Dendritic cell treated with granulocyte-macrophage colony-stimulating factor and Interleukin-4, amounts not matched to agents 40 ng/mL and 50 ng/mL, for 4 days (primary cell): ENCODE measurements around the gene ZBTB18.
A peak's percentile ranks its signal among the peaks of the same experiment; 100 is the strongest.

Experiments
- H3K27ac Mint-ChIP-seq: one replicate; pipeline ENCODE4 v1.8.0; 2022; ENCODE audit warnings: mild to moderate bottlenecking, mixed read lengths
- H3K27me3 Mint-ChIP-seq: one replicate; pipeline ENCODE4 v1.8.0; 2022; ENCODE audit warnings: mild to moderate bottlenecking, mixed read lengths
- H3K36me3 Mint-ChIP-seq: one replicate; pipeline ENCODE4 v1.8.0; 2022; ENCODE audit warnings: low read depth, mixed read lengths
- H3K4me1 Mint-ChIP-seq: one replicate; pipeline ENCODE4 v1.8.0; 2022; ENCODE audit warnings: low read depth, mixed read lengths
- H3K4me3 Mint-ChIP-seq: one replicate; pipeline ENCODE4 v1.8.0; 2022; ENCODE audit warnings: mild to moderate bottlenecking, moderate library complexity, mixed read lengths
- H3K9me3 Mint-ChIP-seq: one replicate; pipeline ENCODE4 v1.8.0; 2022; ENCODE audit warnings: mixed read lengths
- intact Hi-C: fragments of 100-400 bp; cut with micrococcal nuclease; formaldehyde crosslinking; loops from one replicate; pipeline ENCODE4 v1.15.0; 2022

ZBTB18 gene

DNA sequence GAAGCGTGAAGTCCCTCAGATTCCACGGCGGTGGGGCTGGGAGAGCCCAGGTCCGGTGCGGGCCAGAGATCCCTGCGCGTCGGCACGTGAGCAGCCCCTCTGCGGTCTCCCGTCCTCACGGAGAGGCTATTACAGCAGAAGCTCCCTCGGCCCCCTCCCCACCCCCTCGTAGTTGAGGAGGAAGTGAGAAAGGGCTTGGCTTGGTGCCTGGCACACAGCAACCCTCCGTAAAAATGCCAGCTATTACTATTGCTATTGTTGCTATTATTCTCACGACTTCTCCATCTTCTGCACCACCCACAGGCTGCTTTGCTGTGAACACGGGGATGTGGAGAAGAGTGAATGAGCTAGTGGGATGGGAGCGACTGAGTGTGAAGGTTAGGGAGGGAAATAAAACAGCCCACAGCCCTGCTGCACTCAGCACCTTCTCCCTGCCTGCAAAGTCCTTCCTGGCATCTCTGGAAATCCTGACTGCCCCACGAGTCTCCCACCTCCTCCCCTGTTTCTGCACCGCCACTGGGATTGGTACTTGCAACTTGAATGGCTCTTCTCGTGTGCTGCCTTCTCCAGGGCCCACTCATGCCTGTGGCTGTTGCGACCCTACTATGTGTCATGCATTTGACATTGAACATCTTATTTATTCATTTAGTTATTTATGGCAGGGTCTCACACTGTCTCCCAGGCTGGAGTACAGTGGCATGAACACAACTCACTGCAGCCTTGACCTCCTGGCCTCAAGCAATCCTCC, 26.6 kb downstream of the ZBTB18 start:
- Mint-ChIP-seq H3K4me3 (no peak overlapping the region), H3K27ac (peak overlapping the region; percentile 50), H3K27me3 (peaks cover 33% of the 10 kb centered on the region), H3K36me3 (no peaks in the 10 kb centered on the region), H3K9me3 (no peaks in the 10 kb centered on the region), H3K4me1 (peaks cover 21% of the 10 kb centered on the region)
- intact Hi-C loops: no loop called here

DNA sequence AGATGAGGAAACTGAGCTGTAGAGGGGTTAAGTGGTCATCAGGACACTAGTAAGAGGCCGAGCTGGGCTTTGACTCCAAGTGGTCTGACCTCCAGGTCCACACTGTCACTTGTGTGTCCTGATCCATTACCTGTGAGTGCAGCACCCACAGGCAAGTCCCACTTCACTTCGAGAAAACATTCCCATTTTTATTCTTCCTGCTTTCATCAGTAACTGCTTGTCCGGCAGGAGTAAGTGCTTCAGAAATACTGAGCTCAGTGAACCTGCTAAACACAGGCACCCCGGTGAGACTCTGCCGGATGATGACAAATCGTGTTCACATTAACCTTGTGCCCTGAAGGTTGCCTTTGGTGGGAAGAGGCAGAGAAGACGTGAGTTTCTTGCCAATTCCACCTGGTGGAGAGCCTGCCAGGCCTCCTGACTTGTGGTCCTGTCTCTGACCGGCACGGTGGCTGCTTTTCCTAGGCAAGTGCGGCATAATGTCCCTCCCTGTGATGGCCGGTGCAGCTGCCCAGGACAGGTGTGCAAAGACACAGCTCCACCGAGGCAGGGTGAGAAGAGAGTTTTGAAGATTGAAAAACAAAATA, 29.4 kb downstream of the ZBTB18 start:
- peaks cover 30% of the 10 kb centered on the region for H3K27me3 Mint-ChIP-seq
- H3K27ac Mint-ChIP-seq: no peak overlapping the region
- H3K4me1 Mint-ChIP-seq: peaks cover 27% of the 10 kb centered on the region
- H3K4me3 Mint-ChIP-seq: no peak overlapping the region
- H3K9me3 Mint-ChIP-seq: no peaks in the 10 kb centered on the region
- H3K36me3 Mint-ChIP-seq: no peaks in the 10 kb centered on the region
- intact Hi-C loops: no loop called here

DNA sequence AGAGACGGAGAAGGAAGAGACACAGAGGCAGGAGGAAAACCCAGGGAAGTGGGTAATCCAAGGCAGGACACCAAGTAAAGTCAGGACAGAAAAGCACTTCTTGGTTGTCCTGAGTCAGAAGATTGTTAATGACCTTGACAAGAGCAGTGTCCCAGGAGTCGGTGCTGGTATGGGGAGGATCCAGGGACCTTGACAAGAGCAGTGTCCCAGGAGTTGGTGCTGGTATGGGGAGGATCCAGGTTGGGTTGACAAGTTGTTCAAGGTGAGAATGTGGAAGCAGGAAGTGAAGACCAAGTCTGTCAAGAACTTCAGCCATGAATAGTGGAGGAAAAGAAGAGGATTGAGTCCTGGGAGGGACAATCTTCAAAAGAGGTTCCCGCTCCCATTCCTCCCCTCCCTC, 31.9 kb downstream of the ZBTB18 start:
- H3K4me1 Mint-ChIP-seq: peaks cover 14% of the 10 kb centered on the region
- H3K27ac Mint-ChIP-seq: no peak overlapping the region
- H3K4me3 Mint-ChIP-seq: no peak overlapping the region
- intact Hi-C loops: no loop called here
- H3K9me3 Mint-ChIP-seq: peaks cover 11% of the 10 kb centered on the region
- H3K36me3 Mint-ChIP-seq: no peaks in the 10 kb centered on the region
- H3K27me3 Mint-ChIP-seq: peaks cover 26% of the 10 kb centered on the region

DNA sequence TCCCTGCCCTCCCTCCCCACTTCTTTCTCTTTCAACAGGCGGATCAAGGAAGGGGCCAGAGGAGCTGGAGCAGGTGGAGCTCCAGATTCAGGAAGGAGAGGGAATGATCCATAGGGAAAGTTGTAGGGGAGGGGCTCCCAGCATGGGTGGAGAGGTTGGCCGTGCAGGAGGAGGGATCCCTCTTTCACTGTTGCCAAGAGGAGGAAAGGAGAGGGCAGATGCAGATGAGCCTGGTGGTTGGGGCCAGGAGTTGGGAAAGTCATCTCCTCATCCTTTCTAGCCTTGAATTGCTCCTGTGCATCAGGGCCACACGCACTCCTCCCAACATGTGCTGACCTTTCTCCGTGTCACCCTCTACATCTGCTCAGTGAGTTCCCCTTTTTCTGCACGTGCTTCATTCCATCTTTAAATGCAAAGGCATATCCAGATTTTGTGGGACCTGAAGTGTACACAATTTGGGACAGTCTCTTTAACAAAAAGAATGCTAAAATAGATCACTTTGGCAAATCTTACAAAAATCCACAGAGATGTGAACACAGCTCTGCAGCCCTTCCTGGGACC, 32.4 kb downstream of the ZBTB18 start:
- Mint-ChIP-seq H3K4me3 (no peak overlapping the region), H3K4me1 (peaks cover 13% of the 10 kb centered on the region), H3K36me3 (no peaks in the 10 kb centered on the region), H3K27ac (no peak overlapping the region), H3K9me3 (peaks cover 11% of the 10 kb centered on the region), H3K27me3 (peaks cover 26% of the 10 kb centered on the region)
- intact Hi-C loops: no loop called here

DNA sequence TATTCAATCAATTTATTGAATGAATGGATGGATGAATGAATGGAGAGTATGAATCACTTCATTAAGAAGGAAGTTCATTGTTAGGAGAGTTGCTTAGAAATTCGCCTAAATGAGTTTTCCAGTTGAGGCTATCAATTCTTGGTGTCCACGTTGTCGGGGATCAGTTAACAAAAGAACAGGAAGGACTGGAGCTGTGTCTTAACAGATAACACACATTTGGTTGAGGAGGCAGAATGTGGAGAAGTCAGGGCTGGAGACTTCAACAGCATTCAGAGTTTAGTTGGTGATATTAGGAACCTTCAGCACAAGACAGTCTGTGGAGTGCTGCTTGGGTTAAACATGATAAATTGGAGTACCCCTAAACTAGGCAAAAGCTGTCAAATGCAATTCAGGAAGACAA, 33.7 kb downstream of the ZBTB18 start:
- intact Hi-C loops: no loop called here
- Mint-ChIP-seq H3K27ac (no peak overlapping the region), H3K27me3 (peaks cover 26% of the 10 kb centered on the region), H3K36me3 (no peaks in the 10 kb centered on the region), H3K4me1 (peaks cover 13% of the 10 kb centered on the region), H3K9me3 (peaks cover 11% of the 10 kb centered on the region), H3K4me3 (no peak overlapping the region)

DNA sequence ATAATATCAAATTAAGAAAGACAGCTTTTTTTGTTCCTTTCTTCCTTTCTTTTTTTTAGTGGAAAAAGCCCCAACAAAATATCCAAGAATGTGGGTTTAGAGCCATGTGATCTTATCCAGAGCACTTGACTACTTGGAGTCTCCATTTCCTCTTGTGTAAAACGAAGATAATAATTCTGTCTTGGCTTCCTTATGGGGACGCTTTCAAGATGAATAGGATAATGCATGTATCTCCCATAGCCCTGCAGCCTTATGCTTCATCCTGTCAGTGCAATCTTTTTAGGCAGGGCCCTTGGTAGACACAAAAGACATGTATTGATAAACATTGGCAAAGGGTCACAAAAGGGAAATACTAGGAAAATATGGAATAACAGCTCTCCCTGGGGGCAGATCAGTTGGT, 34.8 kb downstream of the ZBTB18 start:
- H3K9me3 Mint-ChIP-seq: peaks cover 11% of the 10 kb centered on the region
- H3K27me3 Mint-ChIP-seq: peaks cover 26% of the 10 kb centered on the region
- H3K36me3 Mint-ChIP-seq: no peaks in the 10 kb centered on the region
- peaks cover 13% of the 10 kb centered on the region for H3K4me1 Mint-ChIP-seq
- no peak overlapping the region for H3K27ac Mint-ChIP-seq
- no peak overlapping the region for H3K4me3 Mint-ChIP-seq
- intact Hi-C loops: no loop called here

DNA sequence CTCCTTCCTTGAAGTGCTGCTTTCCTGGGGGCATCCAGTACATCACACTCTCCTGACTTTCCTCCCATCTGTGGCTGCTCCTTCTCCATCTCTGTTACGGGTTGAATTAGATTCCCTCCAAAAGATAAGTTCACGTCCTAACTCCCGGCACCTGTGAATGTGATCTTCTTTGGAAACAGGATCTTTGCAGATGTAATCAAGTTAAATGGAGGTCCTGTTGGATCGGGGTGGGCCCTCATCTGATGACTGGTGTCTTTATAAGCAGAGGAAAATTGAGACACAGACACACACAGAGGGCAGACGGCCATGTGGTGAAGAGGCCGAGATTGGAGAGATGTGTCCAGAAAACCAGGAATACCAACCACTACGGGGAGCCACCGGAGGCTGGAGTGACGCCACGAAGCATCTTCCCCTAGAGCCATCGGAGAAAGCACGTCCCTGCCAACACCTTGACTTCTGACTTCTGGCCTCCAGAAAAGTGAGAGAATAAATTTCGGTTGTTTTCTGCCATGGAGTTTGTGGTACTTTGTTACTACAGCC, 36.0 kb downstream of the ZBTB18 start:
- H3K4me1 Mint-ChIP-seq: peaks cover 13% of the 10 kb centered on the region
- intact Hi-C loops: no loop called here
- H3K27ac Mint-ChIP-seq: no peak overlapping the region
- H3K9me3 Mint-ChIP-seq: peaks cover 11% of the 10 kb centered on the region
- peaks cover 22% of the 10 kb centered on the region for H3K27me3 Mint-ChIP-seq
- H3K4me3 Mint-ChIP-seq: no peak overlapping the region
- H3K36me3 Mint-ChIP-seq: no peaks in the 10 kb centered on the region

DNA sequence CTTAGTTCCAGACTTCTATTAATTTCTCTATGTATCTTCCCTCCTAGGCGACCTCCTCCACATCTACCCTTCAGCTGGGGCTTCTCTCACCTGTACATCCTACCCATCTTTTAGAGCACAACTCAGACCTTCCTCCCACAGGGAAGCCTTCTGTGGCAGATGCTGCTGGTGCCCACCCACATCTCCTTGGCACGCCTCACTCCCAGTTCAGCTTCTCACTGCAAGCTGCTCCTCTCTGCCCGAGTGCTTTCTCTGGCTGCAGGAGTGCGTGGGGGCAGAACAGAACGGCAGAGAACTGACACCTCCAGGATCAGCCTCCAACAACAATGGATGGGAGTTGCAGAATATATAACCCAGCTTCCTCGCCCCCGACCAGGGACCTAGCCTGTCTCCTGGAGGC, 36.5 kb downstream of the ZBTB18 start:
- Mint-ChIP-seq H3K27me3 (peaks cover 16% of the 10 kb centered on the region), H3K9me3 (peaks cover 11% of the 10 kb centered on the region), H3K27ac (no peak overlapping the region), H3K4me3 (no peak overlapping the region), H3K4me1 (peaks cover 13% of the 10 kb centered on the region), H3K36me3 (no peaks in the 10 kb centered on the region)
- intact Hi-C loops: no loop called here

DNA sequence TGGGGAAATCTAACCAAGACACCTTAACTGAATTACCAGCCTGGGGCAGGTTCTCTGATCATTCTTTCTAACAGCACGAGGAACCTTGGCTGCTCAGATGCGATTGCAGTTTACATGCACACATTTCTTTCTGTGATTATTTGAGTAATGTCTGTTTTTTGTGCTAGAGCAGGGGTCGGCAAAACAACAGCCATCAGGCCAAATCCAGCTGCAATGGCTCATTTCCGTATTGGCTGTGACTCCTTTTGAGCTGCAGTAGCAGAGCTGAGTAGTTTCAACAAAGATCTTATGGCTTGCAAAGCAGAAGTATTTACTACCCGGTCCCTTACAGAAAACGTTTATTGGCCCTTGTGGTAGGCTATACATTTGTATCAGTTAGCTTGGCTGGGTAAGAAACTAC, 37.1 kb downstream of the ZBTB18 start:
- Mint-ChIP-seq H3K4me1 (peaks cover 9% of the 10 kb centered on the region), H3K9me3 (peaks cover 11% of the 10 kb centered on the region), H3K36me3 (no peaks in the 10 kb centered on the region), H3K4me3 (no peak overlapping the region), H3K27ac (no peak overlapping the region), H3K27me3 (peaks cover 12% of the 10 kb centered on the region)
- intact Hi-C loops: no loop called here

DNA sequence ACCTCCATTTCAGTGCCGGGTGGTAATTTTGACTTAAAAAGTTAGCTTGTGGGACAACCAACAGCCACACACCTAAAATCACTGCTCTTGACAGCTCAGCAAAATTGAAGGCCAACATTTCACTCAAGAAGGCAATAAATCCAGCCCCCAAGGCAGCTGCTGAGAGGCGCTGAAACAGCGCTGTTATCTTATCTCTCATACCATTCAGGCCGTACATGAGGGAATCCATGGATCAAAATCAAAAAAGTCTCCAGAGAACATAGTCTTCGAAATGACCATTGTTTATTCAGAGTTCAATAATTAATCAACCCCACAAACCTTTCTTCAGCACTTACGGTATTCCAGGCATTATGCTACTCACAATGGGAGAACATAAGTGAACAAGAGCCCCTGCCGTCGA, 38.5 kb downstream of the ZBTB18 start:
- H3K9me3 Mint-ChIP-seq: peaks cover 11% of the 10 kb centered on the region

DNA sequence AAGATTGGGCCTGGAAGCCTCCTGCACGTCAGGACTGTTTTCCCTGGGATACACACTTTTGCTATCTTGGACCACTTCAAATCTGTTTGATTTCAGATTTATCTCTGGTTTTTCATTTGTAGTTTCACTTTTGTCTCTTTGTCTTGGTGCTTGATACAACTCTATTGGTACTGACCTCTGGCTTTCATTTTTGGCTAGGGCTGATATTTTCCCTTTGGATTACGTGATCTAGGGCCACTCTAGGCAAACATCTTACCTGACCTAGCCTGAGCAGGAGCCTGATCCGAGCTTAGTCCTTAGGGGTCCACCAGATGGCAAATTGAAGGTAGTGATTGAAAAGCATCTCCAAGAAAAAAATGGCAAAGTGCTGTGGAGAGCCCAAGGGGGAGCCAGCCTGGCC, 39.6 kb downstream of the ZBTB18 start:
- Mint-ChIP-seq H3K27ac (no peak overlapping the region), H3K27me3 (peaks cover 3% of the 10 kb centered on the region), H3K4me3 (no peak overlapping the region)

More for the DNA sequence above, 38.5 kb downstream of the ZBTB18 start:
- Mint-ChIP-seq H3K36me3 (no peaks in the 10 kb centered on the region), H3K4me3 (no peak overlapping the region), H3K27me3 (peaks cover 5% of the 10 kb centered on the region), H3K4me1 (no peaks in the 10 kb centered on the region), H3K27ac (no peak overlapping the region)
- intact Hi-C loops: no loop called here

DNA sequence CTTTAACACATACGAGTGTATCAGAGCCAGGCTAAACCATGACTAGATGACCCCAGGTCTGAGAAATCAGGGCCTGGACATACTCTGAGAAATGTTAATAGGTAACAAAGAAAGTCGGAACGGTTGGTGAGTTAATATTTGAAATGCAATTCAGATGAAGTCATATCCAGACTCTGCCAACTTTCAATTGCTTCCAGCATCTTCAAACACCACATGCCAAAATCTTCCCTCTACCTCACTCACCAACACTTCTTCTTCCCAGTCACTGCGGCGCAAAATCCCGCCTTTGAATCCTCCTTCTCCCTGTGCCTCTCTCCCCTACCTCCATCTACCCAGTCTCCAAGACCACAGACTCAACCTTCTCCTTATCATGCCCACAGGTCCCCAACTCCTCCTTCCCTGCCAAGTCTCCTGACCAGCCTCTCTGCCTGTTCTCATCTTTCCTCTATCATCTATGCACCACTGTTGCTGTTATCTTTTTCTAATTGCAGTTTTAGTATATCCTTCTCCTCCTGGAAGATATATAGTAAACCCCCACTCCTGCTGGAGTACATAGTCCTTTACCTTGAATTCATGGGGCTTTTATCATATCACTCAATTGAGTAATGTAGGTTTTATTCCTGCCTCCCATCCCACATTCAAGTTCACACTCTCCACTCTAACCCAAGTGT, 41.3 kb downstream of the ZBTB18 start:
- H3K27me3 Mint-ChIP-seq: no peaks in the 10 kb centered on the region
- H3K27ac Mint-ChIP-seq: no peak overlapping the region

More for the DNA sequence above, 39.6 kb downstream of the ZBTB18 start:
- H3K4me1 Mint-ChIP-seq: no peaks in the 10 kb centered on the region
- H3K9me3 Mint-ChIP-seq: peaks cover 11% of the 10 kb centered on the region
- H3K36me3 Mint-ChIP-seq: no peaks in the 10 kb centered on the region
- intact Hi-C loops: no loop called here

DNA sequence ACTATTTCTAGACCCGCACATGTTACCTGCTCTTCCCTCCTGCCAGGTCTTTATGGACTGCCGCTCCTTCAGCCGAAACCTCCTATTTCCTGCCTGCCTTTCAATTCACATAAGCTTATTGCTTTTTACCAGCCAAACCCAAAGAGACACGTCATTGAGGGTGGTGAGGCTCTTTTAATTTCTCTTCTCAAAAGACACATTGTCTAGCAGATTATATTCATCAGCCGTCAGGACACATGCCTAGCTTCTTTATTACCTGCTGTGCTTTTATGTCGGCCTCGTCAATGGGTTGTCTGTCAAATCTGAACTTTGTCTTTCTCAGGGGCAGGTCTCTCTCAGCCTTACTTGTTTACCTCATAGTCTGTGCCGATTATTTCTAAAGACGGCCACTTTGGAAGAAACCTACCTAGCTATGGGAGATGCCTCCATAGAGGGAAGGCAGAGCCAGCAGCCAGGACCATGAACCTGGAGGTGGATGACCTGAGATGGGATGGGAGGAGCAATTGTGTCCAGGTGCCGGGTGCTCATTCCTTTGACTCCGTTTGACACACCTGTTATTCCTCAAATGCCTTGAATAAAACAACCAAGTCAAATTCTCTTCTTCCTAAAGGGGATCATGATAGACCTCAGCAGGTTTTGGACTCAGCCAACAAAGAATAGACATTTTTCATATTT, 42.0 kb downstream of the ZBTB18 start:
- Mint-ChIP-seq H3K27ac (no peak overlapping the region), H3K36me3 (no peaks in the 10 kb centered on the region), H3K9me3 (no peaks in the 10 kb centered on the region), H3K4me1 (no peaks in the 10 kb centered on the region), H3K4me3 (no peak overlapping the region), H3K27me3 (no peaks in the 10 kb centered on the region)
- intact Hi-C loops: no loop called here

More for the DNA sequence above, 41.3 kb downstream of the ZBTB18 start:
- no peaks in the 10 kb centered on the region for H3K36me3 Mint-ChIP-seq
- no peak overlapping the region for H3K4me3 Mint-ChIP-seq
- intact Hi-C loops: no loop called here
- H3K4me1 Mint-ChIP-seq: no peaks in the 10 kb centered on the region
- H3K9me3 Mint-ChIP-seq: no peaks in the 10 kb centered on the region
